Retina (tissue), 1 donor: ENCODE measurements around the gene WWC2.
"Not testable (repeated sequence)": the region's sequence is repeated elsewhere in the genome, so short reads cannot be mapped to it uniquely, and the experiment has no call there.

Experiments
- DNase-seq: peaks from one replicate; pipeline ENCODE4 v3.0.0-alpha.2; 2016

WWC2 gene

DNA sequence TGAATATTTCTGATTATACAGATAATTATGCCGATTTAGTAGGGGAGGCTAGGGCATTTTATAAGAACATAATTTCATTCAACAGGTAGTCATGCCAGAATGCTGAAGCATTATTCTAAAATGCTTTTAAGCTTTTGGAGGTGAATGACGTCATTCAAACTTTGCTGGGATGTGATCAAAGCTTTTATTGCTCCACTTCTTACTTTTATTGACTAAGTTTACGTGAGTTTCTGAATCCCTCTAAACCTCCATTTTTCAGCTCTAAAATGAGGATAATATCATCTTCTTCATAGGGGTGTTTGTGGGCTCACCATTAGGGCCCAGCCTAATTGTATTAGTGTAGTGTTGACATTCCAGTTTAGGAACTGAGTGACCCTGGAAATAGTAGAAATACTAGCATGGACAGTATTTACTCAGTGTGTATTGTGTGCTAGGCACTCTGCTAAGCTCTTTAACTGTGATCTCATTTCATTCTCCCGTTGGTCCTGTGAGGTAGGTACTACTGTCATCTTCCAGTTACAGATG is 3.0 kb downstream of the WWC2 start:
- no peak for DNase-seq

DNA sequence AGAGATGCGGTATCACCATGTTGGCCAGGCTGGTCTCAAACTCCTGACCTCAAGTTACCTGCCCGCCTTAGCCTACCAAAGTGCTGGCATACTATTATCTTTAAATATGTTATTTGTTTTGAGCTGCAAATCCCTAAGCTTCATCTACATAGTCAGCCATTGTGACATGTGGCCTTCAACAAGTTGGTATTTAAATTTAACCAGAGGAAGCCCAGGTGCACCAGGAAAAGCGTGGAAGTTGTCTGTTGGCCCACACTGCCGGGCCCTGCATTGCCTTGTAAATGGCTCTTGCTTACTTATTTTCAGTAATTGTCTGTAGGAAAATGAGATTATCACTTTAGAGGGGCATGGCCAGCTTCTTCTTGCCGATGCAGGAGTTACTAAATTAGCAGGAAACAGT is 6.0 kb downstream of the WWC2 start:
- no peak for DNase-seq

DNA sequence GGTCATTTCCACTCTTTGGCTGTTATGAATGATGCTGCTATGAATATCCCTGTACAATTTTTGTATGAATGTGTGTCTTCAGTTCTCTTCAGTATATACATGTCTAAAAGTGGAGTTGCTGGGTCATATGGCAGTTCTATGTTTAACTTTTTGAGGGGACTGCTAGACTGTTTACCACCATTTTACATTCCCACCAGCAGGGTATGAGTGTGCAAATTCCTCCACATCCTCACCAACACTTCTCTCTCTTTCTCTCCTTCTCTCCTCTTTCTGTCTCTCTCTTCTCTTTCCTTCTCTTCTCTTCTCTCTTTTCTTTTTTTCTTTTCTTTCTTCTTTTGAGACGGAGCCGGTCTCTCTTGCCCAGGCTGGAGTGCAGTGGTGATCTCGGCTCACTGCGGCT is 7.8 kb downstream of the WWC2 start:
- no peak for DNase-seq

DNA sequence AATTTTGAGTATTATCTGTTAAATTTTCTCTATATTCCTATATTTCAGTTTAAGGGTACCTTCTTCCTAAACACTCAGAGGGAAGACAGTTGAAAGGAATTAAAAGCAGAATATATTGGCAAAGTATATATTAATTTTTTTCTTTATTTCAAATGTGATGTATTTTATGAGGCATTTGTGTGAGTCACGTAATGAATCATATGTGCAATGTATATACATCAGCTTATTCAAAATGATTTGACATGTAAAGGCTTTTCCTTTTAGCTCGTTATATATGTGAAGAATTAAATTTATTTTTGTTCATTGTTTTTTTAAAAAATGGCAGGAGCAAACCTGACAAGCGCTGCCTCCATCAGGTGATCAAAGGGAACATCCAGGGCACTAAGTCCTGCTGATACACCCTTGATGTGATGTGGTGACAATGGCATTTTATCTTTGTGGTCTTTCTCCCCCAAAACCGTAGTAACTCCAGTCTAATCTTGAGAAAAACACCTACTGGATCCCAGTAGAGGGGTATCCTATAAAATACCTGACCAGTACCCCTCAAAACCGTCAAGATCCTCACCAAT is 8.9 kb downstream of the WWC2 start:
- DNase-seq: no peak

DNA sequence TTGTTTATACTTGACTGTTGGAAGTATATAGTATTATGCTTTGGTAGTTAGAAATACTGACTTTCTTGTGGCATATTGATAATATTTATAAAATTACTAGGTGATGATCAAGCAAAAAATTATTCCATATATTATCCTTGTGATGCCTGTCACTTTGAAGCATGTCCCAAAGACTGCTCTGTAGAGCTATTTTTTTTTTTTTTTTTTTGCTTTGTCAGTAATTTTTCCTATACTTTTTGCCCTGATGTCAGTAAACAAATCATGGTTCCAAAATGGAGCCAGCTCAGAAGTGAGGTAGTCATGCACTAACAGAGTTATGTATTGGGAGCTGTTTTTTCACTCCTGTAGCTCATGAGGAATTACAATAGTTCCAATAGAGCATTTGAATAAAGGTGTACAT is 11.2 kb downstream of the WWC2 start:
- DNase-seq: no peak

DNA sequence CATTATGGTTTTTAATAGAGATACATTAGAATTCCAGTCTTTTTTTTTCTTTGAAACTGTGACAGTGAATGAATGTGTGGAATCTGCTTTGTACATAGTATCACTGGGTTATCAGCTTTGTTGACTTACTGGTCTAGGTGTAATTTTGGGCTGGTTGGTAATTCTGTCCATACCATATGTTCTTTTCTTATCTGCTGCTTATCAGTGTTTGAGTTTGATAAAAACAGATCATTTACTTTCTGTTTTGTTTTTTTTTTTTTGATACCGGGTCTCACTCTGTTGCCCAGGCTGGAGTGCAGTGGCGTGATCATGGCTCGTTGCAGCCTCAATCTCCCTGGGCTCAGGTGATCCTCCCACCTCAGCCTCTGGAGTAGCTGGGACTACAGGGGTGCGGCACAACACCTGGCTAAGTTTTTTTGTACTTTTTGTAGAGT is 12.4 kb downstream of the WWC2 start:
- no peak for DNase-seq

DNA sequence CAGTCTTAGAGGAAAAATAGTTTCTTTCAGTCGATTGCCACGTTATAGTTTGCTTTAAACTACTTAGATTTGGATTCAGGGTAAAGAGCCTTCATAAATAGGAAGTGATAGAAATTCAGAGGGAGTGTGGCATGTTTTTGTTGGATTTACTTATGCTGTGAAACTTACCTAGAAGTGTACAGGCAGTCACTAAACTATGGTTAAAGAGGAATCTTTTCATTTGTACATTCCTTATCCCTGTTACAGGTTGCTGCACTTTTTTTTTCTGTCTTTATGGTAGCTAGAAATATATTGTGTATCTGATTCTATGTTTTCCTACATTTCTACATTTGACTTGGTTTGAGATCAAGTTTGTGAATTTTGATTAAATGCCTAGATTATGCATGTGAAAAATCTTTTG is 19.1 kb downstream of the WWC2 start:
- no peak for DNase-seq

DNA sequence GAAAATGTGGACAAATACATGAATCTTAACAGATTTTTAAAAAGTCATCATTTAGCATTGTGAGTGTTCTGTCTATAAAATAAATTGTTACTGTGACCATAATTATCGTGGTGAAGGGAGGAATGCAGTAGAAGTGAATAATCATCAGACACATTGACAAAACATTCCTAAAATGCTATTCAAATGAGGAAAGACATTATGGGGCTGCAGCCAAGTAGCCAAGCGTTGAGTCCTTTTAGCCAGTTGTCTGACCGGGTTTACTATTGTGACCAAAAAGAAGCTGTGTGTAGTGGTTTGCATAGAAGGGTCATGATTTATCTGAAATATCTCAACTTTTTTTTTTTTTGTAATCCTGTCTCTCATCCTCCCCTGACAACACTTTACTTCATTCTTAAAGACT is 19.5 kb downstream of the WWC2 start:
- peak; percentile 20 for DNase-seq

DNA sequence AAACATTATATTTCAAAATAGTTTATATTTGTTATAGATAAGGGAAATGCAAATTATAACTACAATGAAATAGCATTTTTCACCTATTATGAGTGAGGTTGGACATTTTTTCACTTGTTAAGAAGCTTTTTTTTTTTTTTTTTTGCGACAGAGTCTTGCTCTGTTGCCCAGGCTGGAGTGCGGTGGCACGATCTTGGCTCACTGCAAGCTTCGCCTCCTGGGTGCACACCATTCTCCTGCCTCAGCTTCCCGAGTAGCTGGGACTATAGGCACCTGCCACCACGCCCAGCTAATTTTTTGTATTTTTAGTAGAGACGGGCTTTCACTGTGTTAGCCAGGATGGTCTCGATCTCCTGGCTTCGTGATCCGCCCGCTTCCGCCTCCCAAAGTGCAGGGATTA is 22.6 kb downstream of the WWC2 start:
- not testable (repeated sequence) for DNase-seq

DNA sequence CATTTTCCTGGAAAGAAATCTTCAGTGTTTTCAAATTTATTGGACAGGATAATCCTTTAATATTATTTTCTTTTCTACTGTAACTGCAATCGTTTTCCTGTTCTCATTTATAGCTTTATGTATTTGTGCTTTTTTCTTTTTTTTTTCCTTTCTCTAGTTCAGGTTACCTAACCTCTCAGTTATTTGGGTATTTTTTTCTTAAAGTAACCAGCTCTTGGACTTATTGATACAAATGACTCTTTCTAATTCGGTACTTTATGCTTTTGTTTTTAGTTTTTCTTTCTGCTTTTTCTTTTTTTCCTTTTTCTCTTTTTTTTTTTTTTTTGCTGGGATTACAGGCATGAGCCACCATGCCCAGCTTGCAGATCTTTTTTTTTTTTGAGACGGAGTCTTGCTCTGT is 25.2 kb downstream of the WWC2 start:
- DNase-seq: no peak

DNA sequence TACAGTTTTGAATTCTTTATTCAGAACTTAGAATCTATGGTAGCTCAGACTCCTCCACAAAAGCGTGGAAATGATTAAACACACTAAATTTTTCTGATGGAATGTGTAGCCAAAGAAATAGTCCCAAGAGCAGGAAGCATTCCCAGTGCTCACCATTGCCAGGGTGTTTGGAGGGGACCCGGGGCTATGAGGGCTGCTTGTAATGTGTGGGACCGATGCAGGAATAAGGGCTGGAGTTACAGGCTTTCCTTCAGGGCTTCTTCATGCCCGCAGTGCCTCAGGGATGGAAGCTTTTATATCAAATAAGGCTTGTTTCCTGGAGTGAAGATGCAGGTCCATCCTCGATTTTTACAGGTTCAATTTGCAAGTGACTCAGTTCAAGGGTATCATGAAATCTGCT is 25.8 kb downstream of the WWC2 start:
- no peak for DNase-seq

DNA sequence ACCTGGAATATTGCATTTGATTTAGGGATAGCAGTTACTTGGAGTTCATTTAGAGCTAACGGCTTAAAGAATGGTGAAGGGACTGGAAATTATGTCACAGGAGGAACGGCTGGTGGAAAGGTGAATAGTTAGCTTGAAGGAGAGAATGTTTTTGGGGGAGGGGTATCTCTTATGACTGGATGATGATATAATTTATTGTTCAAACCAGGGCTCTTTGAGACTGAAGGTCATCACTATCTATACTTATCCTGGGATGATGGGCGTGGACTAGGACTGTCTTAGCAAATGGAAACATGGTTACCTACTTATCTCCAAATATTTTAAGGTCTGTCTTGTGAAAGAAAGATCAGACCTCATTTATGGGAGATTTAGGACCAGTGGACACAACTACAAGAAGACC is 30.1 kb downstream of the WWC2 start:
- no peak for DNase-seq

DNA sequence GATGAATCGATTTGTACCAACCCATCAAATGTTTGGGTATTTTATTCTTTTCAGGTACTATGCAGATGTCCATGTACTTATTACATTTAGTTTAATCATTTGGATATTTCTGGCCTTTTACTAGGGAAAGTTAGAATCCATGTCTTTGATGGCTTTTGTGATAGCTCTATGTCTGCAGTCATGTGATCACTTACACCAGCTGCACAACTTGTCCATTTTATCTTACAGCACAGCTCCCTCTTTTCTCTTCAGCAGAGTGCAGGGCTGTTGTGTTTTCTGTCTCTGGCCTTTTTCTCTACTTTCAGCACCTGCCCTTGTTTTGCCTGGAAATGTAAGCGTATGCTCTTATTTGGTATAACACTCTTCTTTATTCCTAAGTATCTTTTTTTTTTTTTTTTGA is 30.6 kb downstream of the WWC2 start:
- DNase-seq: no peak

DNA sequence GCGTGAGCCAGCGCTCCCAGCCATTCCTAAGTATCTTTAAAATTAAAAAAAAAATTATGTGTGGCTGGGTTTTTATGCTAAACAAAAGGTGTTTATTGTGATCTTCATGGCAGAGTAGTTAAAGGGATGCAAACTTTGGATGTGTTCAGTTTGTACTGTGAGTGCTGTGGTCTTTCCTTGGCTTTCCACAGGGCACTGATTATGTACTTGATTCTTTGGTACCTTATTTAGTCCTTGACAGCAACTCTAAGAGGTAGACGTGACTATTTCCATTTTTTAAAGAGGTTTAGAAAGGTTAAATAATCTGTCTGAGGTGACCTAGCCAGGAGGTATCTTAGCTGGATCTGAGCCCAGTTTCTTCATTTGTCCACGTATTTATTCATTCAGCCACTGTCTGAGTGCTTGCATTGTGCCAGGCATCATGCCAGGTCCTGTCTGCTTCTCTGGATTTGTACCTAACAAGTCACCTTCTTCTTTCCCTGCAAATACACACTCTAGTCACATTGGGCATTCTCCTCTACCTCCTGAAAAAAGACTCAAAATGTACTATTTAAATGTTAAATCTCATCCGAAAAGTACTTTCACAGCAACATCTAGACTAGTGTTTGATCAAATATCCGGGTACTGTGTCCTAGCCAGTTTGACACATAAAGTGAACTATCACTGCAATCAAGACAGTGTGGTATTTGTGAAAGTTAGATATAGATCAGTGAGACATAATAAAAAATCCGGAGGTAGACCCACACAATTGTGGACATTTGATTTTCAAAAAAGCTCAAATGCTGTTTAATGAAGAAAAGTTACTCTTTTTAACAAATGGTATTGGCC is 31.5 kb downstream of the WWC2 start:
- DNase-seq: no peak

DNA sequence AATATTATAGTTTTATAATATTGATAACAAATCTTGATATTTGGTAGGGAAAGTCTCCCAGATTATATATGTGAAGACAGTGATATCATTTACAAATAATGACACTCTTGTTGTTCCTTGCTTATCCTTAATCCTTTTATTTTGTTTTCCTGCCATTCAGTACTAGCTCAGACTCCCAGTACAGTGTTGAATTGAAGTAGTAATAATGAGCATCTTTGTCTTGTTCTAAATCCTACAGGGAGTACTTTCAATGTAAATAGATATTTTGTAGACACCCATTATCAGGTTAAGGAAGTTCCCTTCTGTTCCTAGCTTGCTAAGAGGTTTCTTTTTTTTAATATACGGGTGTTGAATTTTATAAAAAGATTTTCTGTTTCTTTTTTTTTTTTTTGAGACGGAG is 33.0 kb downstream of the WWC2 start:
- no peak for DNase-seq

DNA sequence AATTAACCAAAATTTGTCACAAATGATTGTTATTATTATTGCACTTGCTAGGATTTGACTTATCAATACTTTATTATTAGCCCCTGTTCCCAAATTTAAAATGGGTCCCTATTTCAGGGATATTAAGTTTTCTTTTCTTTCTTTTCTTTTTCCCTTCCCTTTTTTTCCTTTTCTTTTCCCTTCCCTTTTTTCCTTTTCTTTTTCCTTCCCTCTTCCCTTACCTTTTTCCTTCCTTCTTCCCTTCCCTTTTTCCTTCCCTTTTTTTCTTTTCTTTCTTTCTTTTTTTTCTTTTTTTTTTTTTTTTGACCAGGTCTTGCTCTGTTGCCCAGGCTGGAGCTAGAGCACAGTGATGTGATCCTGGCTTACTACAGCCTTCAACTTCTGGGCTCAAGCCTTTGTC is 33.8 kb downstream of the WWC2 start:
- DNase-seq: no peak

DNA sequence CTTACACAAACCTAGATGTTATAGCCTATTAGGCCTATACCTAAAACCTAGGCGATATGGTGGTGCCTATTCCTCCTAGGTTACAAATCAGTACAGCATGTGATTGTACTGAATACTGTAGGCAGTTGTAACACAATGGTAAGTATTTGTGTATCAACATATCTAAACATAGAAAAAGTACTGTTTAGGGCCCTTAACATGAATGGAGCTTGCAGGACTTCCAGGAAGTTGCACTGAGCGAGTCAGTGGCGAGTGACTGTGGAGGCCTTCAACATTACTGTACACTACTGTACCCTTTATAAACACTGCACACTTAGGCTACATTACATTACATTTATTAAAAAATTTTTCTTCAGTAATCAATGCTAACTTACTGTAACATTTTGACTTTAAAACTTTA is 37.8 kb downstream of the WWC2 start:
- no peak for DNase-seq

DNA sequence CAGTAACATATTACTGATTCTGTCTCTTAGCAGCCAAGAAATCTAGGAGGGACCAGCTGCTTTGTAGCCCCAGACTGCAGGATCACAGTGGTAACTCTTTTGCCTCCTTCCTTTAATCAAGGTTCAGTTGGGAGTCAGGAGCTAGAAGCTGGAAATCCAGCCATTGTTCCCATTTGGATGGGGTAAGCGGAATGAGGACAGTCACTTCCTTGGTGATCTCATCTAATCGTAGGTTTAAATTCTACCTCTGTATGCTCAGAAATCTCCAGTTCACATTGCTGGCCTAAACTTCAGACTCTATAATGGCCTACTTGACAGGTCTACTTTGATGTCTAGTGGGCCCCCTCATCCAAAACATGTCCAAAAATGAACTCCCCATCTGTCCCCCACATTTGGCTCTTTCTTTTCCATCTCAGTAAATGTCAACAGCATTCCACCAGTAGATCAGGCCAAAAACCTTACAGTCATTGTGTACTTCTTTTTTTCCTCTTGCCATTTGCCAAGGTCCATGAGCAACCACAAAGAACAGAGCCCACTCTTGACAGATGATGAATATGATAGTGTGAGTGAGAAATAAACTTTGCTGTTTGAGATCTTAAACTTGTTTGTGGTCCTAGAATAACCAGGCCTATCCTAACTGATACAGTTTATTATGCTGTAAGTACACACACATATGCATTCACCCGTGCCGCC is 40.1 kb downstream of the WWC2 start:
- DNase-seq: no peak

DNA sequence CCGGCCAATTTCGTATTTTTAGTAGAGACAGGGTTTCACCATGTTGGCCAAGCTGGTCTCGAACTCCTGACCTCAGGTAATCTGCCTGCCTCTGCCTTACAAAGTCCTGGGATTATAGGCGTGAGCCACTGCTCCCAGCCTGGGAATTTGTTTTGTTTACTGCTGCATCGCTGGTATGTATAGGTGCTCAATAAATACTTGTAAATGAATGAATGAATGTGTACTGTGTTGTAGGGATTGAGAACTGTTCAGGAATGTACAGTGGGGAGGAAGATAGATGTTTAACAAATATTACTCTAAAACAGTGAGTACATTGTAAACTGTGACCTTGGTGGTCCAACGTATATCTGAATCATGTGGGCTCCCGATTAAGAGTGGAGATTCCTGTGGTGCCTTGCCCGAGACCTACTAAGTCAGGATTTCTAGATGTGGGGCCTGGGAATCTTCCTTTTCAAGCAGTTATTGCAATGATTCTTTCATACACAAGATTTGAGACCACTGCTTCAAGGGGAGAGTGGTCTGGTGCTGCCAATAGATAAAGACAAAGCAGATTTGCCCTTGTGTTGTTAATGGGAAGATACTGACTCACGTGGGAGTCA is 41.0 kb downstream of the WWC2 start:
- DNase-seq: no peak

DNA sequence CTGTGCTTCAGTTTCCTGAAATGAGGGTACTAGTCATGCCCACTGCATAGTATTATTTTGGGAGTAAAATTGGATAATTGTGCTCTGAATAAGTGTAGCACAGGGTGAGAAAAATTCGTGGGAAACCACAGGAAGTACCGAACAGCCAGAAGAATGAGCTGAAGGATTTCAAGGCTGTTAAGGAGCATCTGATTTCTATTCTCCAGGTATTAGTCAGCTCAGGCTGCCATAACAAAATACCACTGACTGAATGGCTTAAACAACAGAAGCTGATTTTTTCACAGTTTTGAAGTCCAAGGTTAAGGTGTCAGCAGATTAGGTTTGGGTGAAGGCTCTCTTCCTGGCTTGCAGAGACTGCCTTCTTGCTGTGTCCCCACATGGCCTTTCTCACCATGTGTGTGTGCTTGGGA is 41.9 kb downstream of the WWC2 start:
- no peak for DNase-seq

DNA sequence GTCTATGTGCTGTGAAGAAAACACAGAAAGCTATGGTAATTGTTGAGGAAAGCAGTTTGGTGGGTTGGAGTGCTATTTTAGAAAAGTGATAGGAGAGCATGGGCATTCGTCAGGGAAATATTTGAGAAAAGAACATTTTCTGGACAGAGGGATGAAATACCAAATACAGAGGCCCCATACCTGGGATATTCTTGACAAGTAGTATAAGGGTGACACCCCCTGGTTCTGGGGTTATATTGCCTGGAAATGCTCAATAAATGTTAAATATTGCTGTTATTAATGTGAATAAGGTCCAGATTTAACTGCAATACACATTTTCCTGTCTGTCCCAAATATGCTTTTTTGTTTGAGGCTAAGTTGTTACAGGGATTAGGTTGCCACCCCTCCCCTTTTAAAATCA is 42.9 kb downstream of the WWC2 start:
- no peak for DNase-seq

DNA sequence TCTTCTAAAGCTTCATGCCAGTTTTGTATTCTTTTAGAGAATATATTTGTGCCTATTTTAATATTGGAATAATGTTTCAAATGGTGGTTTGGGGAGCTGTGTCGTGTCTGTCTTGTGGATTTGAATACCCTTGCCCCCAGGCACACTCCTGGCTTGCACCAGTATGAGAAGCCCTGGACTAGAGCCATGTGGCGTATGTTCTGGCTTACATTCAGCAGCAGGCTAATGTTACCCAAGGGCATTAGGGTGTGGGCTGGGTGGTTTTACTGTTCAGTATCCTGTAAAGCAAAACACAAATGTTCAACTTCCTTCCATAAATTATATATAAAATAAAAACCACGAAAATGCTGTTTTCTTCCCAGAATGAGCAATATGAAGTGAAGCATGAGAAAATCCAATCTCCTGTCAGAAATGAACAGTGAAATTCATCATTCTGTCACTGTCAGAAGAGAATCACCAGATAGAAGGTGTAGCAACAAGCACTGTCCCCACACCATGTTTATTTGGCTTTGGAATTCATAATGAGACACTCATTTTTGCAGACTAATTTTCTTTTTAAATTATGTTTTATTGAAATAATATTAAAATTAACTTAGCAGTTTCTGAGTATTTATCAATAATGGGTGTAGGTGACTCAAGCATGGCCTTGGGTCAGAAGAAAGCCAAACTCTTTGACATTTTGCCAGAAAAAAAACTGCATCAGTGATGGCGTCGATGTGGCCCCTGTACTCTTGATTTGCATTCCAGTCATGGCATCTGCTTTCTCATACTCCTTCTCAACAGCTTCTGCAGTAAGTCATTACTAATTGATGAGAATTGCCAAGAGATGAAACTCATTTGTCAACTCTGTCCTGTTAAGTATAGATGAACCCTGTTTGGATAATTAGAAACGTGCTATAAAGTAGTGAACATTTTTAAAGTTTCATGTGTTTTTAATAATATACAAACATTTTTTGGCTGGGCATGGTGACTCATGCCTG is 43.8 kb downstream of the WWC2 start:
- DNase-seq: peak; percentile 24
